ENCODE results near the gene IRF9.

IRF9 gene

DNA sequence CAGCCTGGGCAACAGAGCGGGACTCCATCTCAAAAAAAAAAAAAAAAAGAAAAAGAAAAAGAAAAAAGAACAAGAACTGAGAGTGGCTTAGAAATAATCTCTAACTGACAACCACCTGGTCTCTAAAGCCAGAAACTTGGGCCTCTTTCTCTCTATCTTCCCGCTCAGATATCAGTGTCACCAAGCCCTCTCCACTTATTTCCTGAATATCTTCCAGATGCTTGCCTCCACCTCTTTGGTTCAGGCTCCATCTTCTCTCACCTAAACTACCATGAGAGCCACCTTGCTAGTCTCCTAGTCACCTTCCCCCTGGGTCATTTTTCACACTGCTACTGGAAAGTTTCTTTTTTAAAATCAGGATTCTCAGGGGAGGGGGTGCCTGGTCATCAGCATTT lies 36.0 kb downstream of the IRF9 start:
- TF ChIP-seq EGR1 (IDR thresholded peaks at IDR 0.05), result no peak
- TF ChIP-seq TEAD4 (IDR thresholded peaks at IDR 0.05), result no peak
- no peak for TF ChIP-seq EP300 (IDR thresholded peaks at IDR 0.05; ENCODE audit: borderline replicate concordance)
- no peak for TF ChIP-seq FOXM1 (IDR thresholded peaks at IDR 0.05; ENCODE audit: borderline replicate concordance, low read depth)
- no peak for TF ChIP-seq TCF12 (IDR thresholded peaks at IDR 0.05; ENCODE audit: low read depth)
- TF ChIP-seq, protein P1, sequence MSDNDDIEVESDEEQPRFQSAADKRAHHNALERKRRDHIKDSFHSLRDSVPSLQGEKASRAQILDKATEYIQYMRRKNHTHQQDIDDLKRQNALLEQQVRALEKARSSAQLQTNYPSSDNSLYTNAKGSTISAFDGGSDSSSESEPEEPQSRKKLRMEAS (IDR thresholded peaks at IDR 0.05), result no peak
- TF ChIP-seq, protein P2, sequence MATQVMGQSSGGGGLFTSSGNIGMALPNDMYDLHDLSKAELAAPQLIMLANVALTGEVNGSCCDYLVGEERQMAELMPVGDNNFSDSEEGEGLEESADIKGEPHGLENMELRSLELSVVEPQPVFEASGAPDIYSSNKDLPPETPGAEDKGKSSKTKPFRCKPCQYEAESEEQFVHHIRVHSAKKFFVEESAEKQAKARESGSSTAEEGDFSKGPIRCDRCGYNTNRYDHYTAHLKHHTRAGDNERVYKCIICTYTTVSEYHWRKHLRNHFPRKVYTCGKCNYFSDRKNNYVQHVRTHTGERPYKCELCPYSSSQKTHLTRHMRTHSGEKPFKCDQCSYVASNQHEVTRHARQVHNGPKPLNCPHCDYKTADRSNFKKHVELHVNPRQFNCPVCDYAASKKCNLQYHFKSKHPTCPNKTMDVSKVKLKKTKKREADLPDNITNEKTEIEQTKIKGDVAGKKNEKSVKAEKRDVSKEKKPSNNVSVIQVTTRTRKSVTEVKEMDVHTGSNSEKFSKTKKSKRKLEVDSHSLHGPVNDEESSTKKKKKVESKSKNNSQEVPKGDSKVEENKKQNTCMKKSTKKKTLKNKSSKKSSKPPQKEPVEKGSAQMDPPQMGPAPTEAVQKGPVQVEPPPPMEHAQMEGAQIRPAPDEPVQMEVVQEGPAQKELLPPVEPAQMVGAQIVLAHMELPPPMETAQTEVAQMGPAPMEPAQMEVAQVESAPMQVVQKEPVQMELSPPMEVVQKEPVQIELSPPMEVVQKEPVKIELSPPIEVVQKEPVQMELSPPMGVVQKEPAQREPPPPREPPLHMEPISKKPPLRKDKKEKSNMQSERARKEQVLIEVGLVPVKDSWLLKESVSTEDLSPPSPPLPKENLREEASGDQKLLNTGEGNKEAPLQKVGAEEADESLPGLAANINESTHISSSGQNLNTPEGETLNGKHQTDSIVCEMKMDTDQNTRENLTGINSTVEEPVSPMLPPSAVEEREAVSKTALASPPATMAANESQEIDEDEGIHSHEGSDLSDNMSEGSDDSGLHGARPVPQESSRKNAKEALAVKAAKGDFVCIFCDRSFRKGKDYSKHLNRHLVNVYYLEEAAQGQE (IDR thresholded peaks at IDR 0.05; ENCODE audit: low read depth), result no peak
- no peak for TF ChIP-seq YY1 (IDR thresholded peaks at IDR 0.05; ENCODE audit: low read depth)

DNA sequence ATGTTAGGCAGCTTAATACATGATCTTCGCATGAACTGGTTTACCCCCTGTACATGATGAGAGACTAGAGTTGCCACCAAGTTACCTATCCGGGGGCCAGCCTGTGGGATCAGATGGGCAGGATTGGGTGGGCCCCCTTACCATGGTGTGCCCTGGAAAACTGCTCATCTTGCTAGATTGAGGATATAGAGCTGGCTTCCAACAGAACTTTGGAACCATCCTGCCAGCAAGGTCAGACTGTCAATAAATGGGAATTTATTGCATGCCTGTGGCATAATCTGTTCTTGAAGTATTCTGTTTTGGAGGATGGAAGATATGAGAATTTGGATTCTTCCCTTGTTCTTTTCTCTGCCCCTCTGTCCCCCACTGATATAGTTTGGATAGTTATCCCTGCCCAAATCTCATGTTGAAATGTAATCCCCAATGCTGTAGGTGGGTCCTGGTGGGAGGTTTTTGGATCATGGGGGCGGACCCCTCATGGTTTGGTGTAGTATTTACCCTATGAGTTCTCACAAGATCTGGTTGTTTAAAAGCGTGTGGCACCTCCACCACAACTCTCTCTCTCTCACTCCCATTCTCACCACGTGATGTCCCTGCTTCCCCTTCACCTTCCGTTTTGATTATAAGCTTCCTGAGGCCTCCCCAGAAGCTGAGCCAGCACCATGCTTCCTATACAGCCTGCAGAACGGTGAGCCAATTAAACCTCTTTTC lies 37.9 kb downstream of the IRF9 start:
- TF ChIP-seq, protein P2 (IDR thresholded peaks at IDR 0.05; ENCODE audit: low read depth), result no peak

DNA sequence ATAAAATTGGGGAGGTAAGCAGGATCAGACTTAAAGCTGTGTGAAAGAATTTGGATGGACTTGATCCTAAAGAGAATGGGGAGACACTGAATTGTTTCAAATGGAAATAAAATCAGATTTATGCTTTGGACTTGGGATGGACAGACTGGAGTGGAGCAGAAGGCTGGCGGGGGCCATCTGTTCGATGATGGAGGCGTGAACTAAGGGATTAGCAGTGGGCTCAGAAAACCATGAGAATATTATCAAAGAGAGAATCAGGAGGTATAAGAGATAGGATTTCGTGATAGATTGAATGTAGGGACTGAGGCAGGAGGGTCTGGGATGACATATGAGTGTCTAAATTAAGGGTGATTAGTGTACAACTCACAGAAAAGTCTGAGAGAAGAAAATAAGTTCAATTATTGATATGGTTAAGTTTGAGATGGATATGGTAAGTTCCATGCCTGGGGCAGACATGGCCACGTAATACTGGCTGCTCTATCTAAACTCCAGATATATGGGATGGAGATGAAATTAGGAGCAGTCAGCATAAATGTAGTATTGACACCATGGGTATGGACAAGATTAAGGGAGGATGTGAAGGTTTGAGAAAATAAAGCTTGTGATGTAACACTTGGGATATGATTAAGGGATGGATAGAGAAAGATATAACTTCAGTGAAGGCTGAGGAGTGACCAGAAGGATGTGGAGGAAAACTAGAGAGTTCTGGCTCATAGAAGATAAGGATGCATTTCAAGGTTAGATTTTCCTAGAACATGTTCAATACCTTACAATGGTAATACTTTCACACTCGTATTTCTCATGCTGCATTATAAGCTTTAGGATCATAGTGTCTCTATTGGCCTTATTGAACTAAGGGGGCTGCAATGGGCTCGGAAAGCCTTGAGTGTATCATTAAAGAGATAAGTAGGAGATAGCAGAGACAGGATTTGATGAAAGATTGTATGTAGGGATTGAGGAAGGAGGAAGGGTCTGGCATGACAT lies 43.4 kb downstream of the IRF9 start:
- TF ChIP-seq, protein P2 (IDR thresholded peaks at IDR 0.05; ENCODE audit: low read depth), result no peak
- no peak for TF ChIP-seq FOXM1 (IDR thresholded peaks at IDR 0.05; ENCODE audit: borderline replicate concordance, low read depth)
- TF ChIP-seq NFIC (IDR thresholded peaks at IDR 0.05), result no peak

DNA sequence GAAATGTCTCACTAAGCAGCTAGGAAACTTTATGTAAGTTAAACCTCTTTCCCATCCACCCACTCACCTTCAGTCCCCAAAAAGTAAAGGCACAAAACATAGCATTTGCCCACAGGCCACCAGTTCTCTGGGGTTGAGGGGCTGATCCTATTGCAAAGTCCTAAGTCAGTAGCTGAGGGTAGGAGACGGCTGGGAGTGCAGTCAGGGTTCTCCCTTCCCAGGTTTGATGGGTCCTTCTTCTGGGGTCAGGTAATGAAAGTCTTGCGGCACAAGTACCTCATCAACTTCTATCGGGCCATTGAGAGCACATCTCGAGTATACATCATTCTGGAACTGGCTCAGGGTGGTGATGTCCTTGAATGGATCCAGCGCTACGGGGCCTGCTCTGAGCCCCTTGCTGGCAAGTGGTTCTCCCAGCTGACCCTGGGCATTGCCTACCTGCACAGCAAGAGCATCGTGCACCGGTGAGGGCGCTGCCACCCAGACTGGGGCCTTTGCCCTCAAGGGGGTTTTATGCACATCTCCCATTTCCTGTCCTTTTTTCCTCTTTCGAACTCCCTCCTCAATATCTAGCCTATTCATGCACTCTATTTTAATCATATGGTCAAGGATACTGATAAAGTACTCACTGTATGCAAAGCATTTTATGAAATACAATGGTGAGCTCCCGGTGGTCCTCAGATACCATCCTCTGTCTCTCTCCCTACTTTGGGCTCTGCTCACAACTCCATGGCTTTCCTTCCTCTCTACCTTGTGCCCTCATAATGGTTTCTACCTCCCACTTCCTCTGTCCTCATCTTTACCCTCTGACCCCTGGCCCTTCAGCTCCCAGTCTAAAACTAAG lies 45.4 kb downstream of the IRF9 start:
- TF ChIP-seq ZBTB7A (IDR thresholded peaks at IDR 0.05; ENCODE audit: low read depth), result no peak
- no peak for TF ChIP-seq TEAD4 (IDR thresholded peaks at IDR 0.05)

DNA sequence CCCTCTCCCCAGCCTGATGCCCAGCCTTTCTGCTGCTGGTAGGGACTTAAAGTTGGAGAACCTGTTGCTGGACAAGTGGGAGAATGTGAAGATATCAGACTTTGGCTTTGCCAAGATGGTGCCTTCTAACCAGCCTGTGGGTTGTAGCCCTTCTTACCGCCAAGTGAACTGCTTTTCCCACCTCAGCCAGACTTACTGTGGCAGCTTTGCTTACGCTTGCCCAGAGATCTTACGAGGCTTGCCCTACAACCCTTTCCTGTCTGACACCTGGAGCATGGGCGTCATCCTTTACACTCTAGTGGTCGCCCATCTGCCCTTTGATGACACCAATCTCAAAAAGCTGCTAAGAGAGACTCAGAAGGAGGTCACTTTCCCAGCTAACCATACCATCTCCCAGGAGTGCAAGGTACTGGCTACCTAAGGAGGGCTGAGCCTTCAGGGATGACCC lies 46.1 kb downstream of the IRF9 start:
- TF ChIP-seq EP300 (IDR thresholded peaks at IDR 0.05; ENCODE audit: borderline replicate concordance), result no peak
- TF ChIP-seq YY1 (IDR thresholded peaks at IDR 0.05; ENCODE audit: low read depth), result no peak
- TF ChIP-seq RAD21 (IDR thresholded peaks at IDR 0.05; ENCODE audit: low read depth), result no peak
- TF ChIP-seq ZBTB7A (IDR thresholded peaks at IDR 0.05; ENCODE audit: low read depth), result no peak
- no peak for TF ChIP-seq TCF12 (IDR thresholded peaks at IDR 0.05; ENCODE audit: low read depth)
- TF ChIP-seq TEAD4 (IDR thresholded peaks at IDR 0.05), result no peak
- TF ChIP-seq, protein P2 (IDR thresholded peaks at IDR 0.05; ENCODE audit: low read depth), result no peak
- no peak for TF ChIP-seq CEBPB (IDR thresholded peaks at IDR 0.05)
- TF ChIP-seq EGR1 (IDR thresholded peaks at IDR 0.05), result no peak
- TF ChIP-seq, protein P1 (IDR thresholded peaks at IDR 0.05), result no peak
- TF ChIP-seq FOXM1 (IDR thresholded peaks at IDR 0.05; ENCODE audit: borderline replicate concordance, low read depth), result no peak
- no peak for TF ChIP-seq CREB1 (IDR thresholded peaks at IDR 0.05; ENCODE audit: low read depth)
- TF ChIP-seq TAF1 (IDR thresholded peaks at IDR 0.05; ENCODE audit: low read depth), result no peak
- TF ChIP-seq, protein P3, sequence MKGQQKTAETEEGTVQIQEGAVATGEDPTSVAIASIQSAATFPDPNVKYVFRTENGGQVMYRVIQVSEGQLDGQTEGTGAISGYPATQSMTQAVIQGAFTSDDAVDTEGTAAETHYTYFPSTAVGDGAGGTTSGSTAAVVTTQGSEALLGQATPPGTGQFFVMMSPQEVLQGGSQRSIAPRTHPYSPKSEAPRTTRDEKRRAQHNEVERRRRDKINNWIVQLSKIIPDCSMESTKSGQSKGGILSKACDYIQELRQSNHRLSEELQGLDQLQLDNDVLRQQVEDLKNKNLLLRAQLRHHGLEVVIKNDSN (IDR thresholded peaks at IDR 0.05), result no peak
- TF ChIP-seq NFIC (IDR thresholded peaks at IDR 0.05), result no peak
